BLaER1 treated with 17β-estradiol and CSF1 and Interleukin-3, amounts not matched to agents 10 nM and 100 nM (cell line): ENCODE data around the gene PNPLA7.

ENCODE experiments used
- H3K27ac ChIP-seq, 11 experiments: shearing (Covaris generic); formaldehyde crosslinking; 2 replicates each; pipeline ENCODE4 v1.8.1; 2022
- H3K27me3 ChIP-seq, 11 experiments: shearing (Covaris generic); formaldehyde crosslinking; 2 replicates each; pipeline ENCODE4 v1.8.1; 2022
- H3K36me3 ChIP-seq, 11 experiments: shearing (Covaris generic); formaldehyde crosslinking; 2 replicates each; pipeline ENCODE4 v1.8.1; 2022
- H3K4me1 ChIP-seq, 10 experiments: shearing (Covaris generic); formaldehyde crosslinking; 2 replicates each; pipeline ENCODE4 v1.8.1; 2022
- H3K4me2 ChIP-seq, 11 experiments: shearing (Covaris generic); formaldehyde crosslinking; 2 replicates each; pipeline ENCODE4 v1.8.1; 2022
- H3K4me3 ChIP-seq, 10 experiments: shearing (Covaris generic); formaldehyde crosslinking; 2 replicates each; pipeline ENCODE4 v1.8.1; 2022
- H3K9ac ChIP-seq, 11 experiments: shearing (Covaris generic); formaldehyde crosslinking; 2 replicates each; pipeline ENCODE4 v1.8.1; 2022
- H3K9me3 ChIP-seq, 11 experiments: shearing (Covaris generic); formaldehyde crosslinking; replicated peaks in 1 of 11; 2 replicates each; pipeline ENCODE4 v1.8.1; 2022
- H4K20me1 ChIP-seq, 11 experiments: shearing (Covaris generic); formaldehyde crosslinking; 2 replicates each; pipeline ENCODE4 v1.8.1; 2022
- Cebpa-rat ChIP-seq, 11 experiments: shearing (Covaris generic); IDR thresholded peaks; 2 replicates each; pipeline ENCODE4 v1.8.1; 2022

The PNPLA7 gene

GRCh38 chr9:137588891-137589290, 38.7 kb upstream of the PNPLA7 start:
- no peak for TF ChIP-seq Cebpa-rat (IDR thresholded peaks at IDR 0.05)
- no peaks in the 10 kb centered on the region for H3K9me3 ChIP-seq
- peak overlapping the region in 7 of 11 experiments; percentile 60 to 85 (median 82); a peak in 10 of 22 replicates for H3K27ac ChIP-seq
- H4K20me1 ChIP-seq: peaks cover 0 to 66% (median 58%) of the 10 kb centered on the region in 11 experiments; a peak in 19 of 22 replicates
- H3K4me3 ChIP-seq: peak overlapping the region; percentile 71 to 95 (median 88)
- H3K27me3 ChIP-seq: no peaks in the 10 kb centered on the region
- peak overlapping the region; percentile 78 to 97 (median 88) for H3K9ac ChIP-seq
- H3K4me1 ChIP-seq: peaks cover 22 to 40% (median 32%) of the 10 kb centered on the region in 10 experiments
- peak overlapping the region; percentile 86 to 99 (median 97) for H3K4me2 ChIP-seq
- peaks cover 41 to 54% (median 51%) of the 10 kb centered on the region in 11 experiments for H3K36me3 ChIP-seq

DNA sequence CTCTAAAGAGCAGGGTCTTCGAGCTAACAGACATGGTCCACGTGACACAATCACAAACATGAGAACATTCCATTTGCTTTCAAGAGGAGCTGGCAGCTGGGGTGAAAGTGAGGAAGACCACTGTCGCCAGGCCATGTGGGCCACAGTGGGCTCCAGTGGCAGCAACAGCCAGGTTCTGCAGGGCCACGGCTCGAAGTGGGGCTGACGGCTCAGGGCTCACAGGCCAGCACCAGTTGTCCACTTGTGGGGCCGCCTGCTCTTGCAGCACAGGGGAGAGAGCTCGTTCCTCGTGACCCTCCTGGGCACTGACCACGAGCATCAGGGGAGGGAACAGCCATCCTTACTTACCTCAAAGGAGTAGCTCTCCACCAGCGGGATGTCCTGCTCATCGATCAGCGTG, 38.1 kb upstream of the PNPLA7 start:
- Histone ChIP-seq H3K4me2 (peak overlapping the region; percentile 16 to 99 (median 97); a peak in 18 of 22 replicates), H3K27me3 (no peaks in the 10 kb centered on the region), H4K20me1 (peaks cover 0 to 72% (median 64%) of the 10 kb centered on the region in 11 experiments; a peak in 19 of 22 replicates), H3K36me3 (peaks cover 46 to 60% (median 57%) of the 10 kb centered on the region in 11 experiments), H3K27ac (no peak overlapping the region), H3K9me3 (no peaks in the 10 kb centered on the region), H3K4me3 (peak overlapping the region in 4 of 10 experiments; percentile 71 to 94 (median 84); a peak in 4 of 20 replicates), H3K4me1 (peaks cover 22 to 40% (median 32%) of the 10 kb centered on the region in 10 experiments), H3K9ac (peak overlapping the region in 10 of 11 experiments; percentile 78 to 97 (median 89); a peak in 18 of 22 replicates)
- no peak for TF ChIP-seq Cebpa-rat (IDR thresholded peaks at IDR 0.05)

GRCh38 chr9:137586854-137587253, 36.7 kb upstream of the PNPLA7 start:
- Histone ChIP-seq H3K4me2 (no peak overlapping the region), H3K4me1 (peaks cover 22 to 29% (median 26%) of the 10 kb centered on the region in 10 experiments), H3K4me3 (no peak overlapping the region), H3K9ac (peak overlapping the region in 8 of 11 experiments; percentile 16 to 97 (median 62); a peak in 6 of 22 replicates), H3K27ac (no peak overlapping the region), H3K27me3 (no peaks in the 10 kb centered on the region), H3K9me3 (no peaks in the 10 kb centered on the region), H3K36me3 (peaks cover 61 to 74% (median 71%) of the 10 kb centered on the region in 11 experiments), H4K20me1 (peaks cover 0 to 83% (median 78%) of the 10 kb centered on the region in 11 experiments; a peak in 19 of 22 replicates)
- no peak for TF ChIP-seq Cebpa-rat (IDR thresholded peaks at IDR 0.05)

DNA sequence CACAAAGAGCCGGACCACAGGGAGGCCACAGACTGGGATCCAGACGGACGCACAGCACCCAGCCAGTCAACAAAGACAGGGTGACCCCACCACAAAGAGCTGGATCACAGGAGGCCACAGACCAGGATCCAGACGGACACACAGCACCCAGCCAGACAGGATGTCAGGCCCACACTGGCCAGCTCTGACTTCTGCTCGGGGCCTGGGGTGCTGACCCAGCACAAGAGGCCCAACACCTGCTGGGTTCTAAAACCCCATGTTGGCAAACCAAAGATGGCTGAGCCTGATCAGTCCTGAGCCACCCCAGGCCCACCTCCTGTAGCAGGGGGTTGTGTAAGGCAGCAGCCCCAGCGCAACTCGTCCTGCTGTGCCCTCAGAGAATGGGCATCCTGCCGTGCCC, 33.8 kb upstream of the PNPLA7 start:
- TF ChIP-seq Cebpa-rat (IDR thresholded peaks at IDR 0.05): no peak
- H3K4me2 ChIP-seq: no peak overlapping the region
- no peaks in the 10 kb centered on the region for H3K9me3 ChIP-seq
- peaks cover 73 to 92% (median 87%) of the 10 kb centered on the region in 11 experiments for H3K36me3 ChIP-seq
- peaks cover 0 to 100% (median 89%) of the 10 kb centered on the region in 11 experiments; a peak in 19 of 22 replicates for H4K20me1 ChIP-seq
- H3K9ac ChIP-seq: peak overlapping the region in 10 of 11 experiments; percentile 7 to 55 (median 32); a peak in 11 of 22 replicates
- peaks cover 8 to 16% (median 14%) of the 10 kb centered on the region in 10 experiments for H3K4me1 ChIP-seq
- H3K27me3 ChIP-seq: no peaks in the 10 kb centered on the region
- H3K27ac ChIP-seq: no peak overlapping the region
- H3K4me3 ChIP-seq: no peak overlapping the region

DNA sequence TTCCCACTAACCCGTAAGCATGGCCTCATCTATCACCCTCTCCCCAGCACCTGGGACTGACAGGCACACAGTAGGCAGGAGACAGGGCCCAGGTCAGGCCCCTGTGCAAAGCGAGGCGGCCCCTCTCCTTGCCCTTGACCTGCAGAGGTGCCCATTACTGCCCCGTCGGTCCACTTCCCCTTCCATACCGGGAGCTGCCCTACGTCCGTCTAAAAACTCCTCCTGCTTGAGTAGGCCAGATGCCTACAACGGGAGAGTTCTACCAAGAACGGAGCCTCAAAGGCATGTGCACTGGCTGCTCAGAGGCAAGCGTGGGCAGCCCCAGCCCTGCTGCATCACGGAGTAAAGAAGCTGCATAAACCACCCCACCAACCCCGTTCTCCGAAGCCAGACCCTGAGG, 33.1 kb upstream of the PNPLA7 start:
- Histone ChIP-seq H4K20me1 (peaks cover 0 to 94% (median 83%) of the 10 kb centered on the region in 11 experiments; a peak in 18 of 22 replicates), H3K27me3 (no peaks in the 10 kb centered on the region), H3K9ac (peak overlapping the region in 10 of 11 experiments; percentile 7 to 55 (median 32); a peak in 8 of 22 replicates), H3K4me1 (peaks cover 2 to 11% (median 8%) of the 10 kb centered on the region in 10 experiments; a peak in 18 of 20 replicates), H3K4me2 (no peak overlapping the region), H3K36me3 (peaks cover 71 to 86% (median 81%) of the 10 kb centered on the region in 11 experiments), H3K9me3 (no peaks in the 10 kb centered on the region), H3K27ac (no peak overlapping the region), H3K4me3 (no peak overlapping the region)
- no peak for TF ChIP-seq Cebpa-rat (IDR thresholded peaks at IDR 0.05)

DNA sequence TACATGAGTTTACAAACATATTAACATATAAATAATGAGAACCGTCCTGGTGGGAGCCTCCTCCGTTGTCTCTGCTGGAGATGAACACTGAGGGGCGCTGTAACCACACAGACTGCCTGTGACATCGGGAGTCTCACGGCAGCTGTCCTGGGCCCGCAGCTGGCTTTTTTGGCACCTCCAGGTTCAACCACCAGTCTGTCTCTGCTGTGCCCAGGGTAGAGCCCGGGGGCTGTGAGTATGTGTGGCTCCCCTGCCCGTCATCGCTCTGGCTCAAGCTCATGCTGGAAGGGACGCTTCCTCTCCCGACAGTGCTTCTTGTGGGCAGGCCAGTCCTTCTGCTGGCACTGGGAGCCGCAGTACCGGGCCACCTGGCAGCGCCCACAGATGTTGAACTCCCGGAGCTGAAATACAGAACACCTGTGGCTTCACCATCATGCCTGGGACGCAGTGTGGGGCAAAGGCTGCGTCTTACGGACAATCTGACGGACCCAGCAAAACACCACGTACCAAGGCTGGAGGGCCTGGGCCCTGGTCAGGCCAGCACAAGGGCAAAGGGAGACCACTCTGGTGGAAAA, 32.2 kb upstream of the PNPLA7 start:
- no peak overlapping the region for H3K4me3 ChIP-seq
- no peaks in the 10 kb centered on the region for H3K27me3 ChIP-seq
- H4K20me1 ChIP-seq: peaks cover 0 to 92% (median 74%) of the 10 kb centered on the region in 11 experiments; a peak in 20 of 22 replicates
- H3K36me3 ChIP-seq: peaks cover 62 to 79% (median 71%) of the 10 kb centered on the region in 11 experiments
- no peak overlapping the region for H3K4me2 ChIP-seq
- H3K27ac ChIP-seq: no peak overlapping the region
- H3K4me1 ChIP-seq: peaks cover 7 to 13% (median 12%) of the 10 kb centered on the region in 10 experiments
- TF ChIP-seq Cebpa-rat (IDR thresholded peaks at IDR 0.05): no peak
- H3K9ac ChIP-seq: peak overlapping the region in 2 of 11 experiments; percentile 7 to 9; a peak in 2 of 22 replicates
- H3K9me3 ChIP-seq: no peaks in the 10 kb centered on the region

DNA sequence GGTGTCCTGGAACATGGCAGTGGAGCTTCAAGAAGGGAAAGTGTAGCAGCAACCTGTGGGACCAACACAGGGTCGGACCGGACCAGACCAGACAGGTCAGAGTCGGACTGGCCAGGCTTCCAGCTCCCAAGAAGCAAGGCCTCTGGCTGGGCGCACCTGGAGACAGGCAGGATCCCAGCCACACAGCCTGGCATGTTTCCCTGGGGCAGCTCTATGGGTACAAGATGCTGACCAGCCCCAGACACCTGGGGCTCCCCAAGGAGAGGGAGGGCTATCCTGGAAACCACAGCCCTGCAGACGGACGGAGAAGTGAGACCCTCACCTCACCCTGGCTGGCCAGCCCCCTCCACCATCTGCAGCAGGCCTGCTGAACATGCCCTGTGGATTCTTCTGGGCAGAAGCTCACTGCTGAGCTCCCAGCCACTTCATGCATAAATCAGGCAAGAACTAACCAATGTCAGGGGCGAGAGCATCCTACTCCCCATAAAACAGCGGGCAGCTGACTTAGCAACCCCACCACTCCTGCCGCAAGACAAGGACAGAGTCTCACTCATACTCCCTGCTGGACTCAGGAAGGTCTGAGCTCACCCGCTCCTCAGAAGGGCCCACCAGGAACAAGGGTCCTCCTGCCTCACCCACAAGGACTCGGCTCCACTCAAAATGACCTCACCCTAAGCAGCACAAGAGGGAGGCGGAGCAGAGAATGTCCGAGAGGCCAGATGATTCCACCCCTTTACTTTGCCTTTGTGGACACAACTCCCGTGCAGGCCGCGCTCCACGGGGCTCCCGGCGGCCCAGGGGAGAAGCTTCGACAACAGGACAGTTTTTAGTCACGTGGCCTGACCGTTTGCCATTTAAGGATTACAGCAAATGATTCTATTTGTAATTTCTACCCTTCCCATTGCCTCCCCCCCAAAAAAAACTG, 31.4 kb upstream of the PNPLA7 start:
- Histone ChIP-seq H3K36me3 (peaks cover 54 to 79% (median 69%) of the 10 kb centered on the region in 11 experiments), H4K20me1 (peaks cover 0 to 92% (median 73%) of the 10 kb centered on the region in 11 experiments; a peak in 20 of 22 replicates), H3K27ac (no peak overlapping the region), H3K4me1 (peaks cover 14 to 21% (median 19%) of the 10 kb centered on the region in 10 experiments), H3K4me2 (no peak overlapping the region), H3K9me3 (no peaks in the 10 kb centered on the region), H3K9ac (peak overlapping the region in 4 of 11 experiments; percentile 4 to 33 (median 9); a peak in 4 of 22 replicates), H3K27me3 (no peaks in the 10 kb centered on the region), H3K4me3 (no peak overlapping the region)
- TF ChIP-seq Cebpa-rat (IDR thresholded peaks at IDR 0.05): no peak

- H3K27ac ChIP-seq: no peak overlapping the region
- peak overlapping the region in 3 of 11 experiments; percentile 4 to 33 (median 9); a peak in 4 of 22 replicates for H3K9ac ChIP-seq
Observed at GRCh38 chr9:137580954-137581322, 30.7 kb upstream of the PNPLA7 start.

More at GRCh38 chr9:137580954-137581322, 30.7 kb upstream of the PNPLA7 start:
- Histone ChIP-seq H3K9me3 (no peaks in the 10 kb centered on the region), H4K20me1 (peaks cover 3 to 92% (median 74%) of the 10 kb centered on the region in 11 experiments; a peak in 20 of 22 replicates), H3K4me3 (no peak overlapping the region), H3K27me3 (no peaks in the 10 kb centered on the region), H3K4me1 (peaks cover 21 to 27% (median 26%) of the 10 kb centered on the region in 10 experiments), H3K4me2 (no peak overlapping the region), H3K36me3 (peaks cover 47 to 79% (median 69%) of the 10 kb centered on the region in 11 experiments)
- no peak for TF ChIP-seq Cebpa-rat (IDR thresholded peaks at IDR 0.05)
